ENCODE results near the gene ZNF410.
"Not testable (repeated sequence)": the region's sequence is repeated elsewhere in the genome, so short reads cannot be mapped to it uniquely, and the experiment has no call there.

Gene ZNF410

DNA sequence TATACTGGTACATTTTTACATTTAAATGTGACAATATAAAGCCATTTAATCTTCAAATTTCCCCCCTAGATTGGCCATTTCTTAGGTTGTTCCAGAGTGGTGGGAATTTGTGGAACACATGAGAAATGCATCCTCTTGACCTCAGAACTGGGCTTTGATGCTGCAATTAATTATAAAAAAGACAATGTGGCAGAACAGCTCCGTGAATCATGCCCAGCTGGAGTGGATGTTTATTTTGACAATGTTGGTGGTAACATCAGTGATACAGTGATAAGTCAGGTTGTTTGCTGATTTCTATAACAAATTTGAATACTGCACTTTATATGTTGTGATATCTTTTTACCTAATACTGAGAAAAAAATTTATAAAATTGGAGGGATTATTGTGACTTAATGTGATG is 7.6 kb upstream of the ZNF410 start:
- in situ Hi-C loops (cut with MboI; ENCODE audit: low pct_unique_long_range_greater_than_20kb, low sequenced_read_pairs): no loop called here
- DNase-seq: no peak

GRCh38 chr14:73884438-73885190 is 2.0 kb upstream of the ZNF410 start:
- in situ Hi-C loops (cut with MboI; ENCODE audit: low pct_unique_long_range_greater_than_20kb, low sequenced_read_pairs): no loop called here
- no peak for DNase-seq

DNA sequence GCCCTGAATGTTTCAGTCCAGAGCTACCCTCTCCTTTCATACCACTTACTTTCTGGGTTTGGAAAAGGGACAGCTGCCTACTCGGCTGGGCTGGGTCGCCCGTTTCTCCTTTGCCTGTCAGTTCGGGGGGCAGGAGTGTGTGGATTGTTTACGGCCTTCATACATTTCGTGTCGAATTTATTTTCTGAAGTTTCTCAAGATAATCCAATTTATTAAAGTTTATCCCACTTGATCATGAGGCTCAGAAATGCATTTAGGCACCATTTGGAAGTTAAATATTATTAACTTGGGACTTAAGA is 608 bp downstream of the ZNF410 start:
- in situ Hi-C loops (cut with MboI; ENCODE audit: low pct_unique_long_range_greater_than_20kb, low sequenced_read_pairs): no loop called here
- no peak for DNase-seq

GRCh38 chr14:73887694-73888459 is 1.2 kb downstream of the ZNF410 start:
- in situ Hi-C loops (cut with MboI; ENCODE audit: low pct_unique_long_range_greater_than_20kb, low sequenced_read_pairs): no loop called here
- DNase-seq: peak; percentile 22

GRCh38 chr14:73888460-73888725 is 1.7 kb downstream of the ZNF410 start:
- DNase-seq: no peak
- in situ Hi-C loops (cut with MboI; ENCODE audit: low pct_unique_long_range_greater_than_20kb, low sequenced_read_pairs): no loop called here

DNA sequence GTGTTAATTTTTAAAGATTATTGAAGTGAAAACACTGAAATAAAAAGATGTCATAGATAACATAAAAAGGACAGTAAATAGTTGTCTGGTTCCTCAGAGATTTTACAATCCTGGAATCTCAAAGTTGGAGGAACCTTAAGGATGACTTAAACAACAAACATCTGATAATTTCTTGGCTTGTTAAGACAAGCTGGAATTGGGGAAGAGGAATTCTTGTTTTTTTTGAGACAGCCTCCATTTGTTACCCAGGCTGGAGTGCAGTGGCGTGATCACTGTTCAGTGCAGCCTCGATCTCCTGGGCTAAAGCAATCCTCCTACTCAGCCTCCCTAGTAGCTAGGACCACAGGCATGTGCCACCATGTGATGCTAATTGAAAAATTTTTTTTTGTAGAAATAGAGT is 2.3 kb downstream of the ZNF410 start:
- in situ Hi-C loops (cut with MboI; ENCODE audit: low pct_unique_long_range_greater_than_20kb, low sequenced_read_pairs): no loop called here
- no peak for DNase-seq

DNA sequence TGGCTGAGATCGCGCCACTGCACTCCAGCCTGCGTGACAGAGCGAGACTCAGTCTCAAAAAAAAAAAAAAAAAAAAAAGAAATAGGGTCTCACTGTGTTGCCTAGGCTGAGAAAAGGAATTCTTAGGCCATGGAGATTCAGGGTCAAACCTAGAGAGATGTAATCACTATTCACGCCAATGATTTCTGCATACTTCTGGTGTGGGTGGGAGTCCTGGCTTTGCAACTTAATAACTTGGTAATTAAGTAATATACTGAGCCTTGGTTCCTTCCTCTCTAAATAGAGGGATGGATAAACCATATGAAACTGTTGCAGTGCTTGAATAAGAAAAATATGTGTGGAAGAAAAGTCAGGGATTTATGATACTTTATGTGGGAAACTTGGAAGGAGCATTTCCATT is 2.7 kb downstream of the ZNF410 start:
- in situ Hi-C loops (cut with MboI; ENCODE audit: low pct_unique_long_range_greater_than_20kb, low sequenced_read_pairs): no loop called here
- DNase-seq: no peak

DNA sequence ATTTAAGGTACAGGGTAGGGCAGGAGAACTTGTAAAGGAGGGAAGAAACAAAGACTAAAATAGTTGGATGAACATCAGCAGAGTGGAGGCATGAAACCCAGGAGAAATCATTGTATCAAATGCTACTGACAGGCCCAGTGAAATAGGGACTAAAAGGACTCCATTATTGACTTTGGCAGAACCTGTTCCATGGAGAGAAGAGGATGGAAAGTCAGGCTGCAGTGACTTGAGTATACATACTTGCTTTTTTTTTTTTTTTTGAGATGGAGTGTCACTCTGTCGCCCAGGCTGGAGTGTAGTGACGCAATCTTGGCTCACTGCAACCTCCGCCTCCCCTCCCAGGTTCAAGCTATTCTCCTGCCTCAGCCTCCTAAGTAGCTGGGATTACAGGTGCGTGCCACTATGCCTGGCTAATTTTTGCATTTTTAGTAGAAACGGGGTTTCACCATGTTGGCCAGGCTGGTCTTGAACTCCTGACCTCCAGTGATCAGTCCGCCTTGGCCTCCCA is 7.6 kb downstream of the ZNF410 start:
- in situ Hi-C loops (cut with MboI; ENCODE audit: low pct_unique_long_range_greater_than_20kb, low sequenced_read_pairs); DNase-seq: not testable (repeated sequence)

DNA sequence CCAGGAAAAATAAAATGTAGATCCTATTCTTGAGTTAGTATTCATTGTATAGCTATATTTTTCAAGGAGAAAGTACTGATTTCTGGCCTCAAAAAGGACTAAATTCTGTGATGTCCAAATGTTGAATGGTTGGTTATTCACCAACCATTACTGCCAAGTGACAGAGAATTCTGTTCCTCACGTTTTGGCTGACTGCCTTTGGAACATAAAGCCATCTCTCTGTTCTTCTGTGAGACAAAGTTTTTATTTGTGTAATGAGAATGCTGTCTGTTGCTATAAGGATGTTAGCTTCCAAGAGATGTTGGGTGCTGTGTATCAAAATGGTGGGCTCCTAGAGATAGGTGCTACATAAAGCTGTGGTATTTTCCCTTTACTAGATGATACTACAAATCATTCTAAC is 9.3 kb downstream of the ZNF410 start:
- in situ Hi-C loops (cut with MboI; ENCODE audit: low pct_unique_long_range_greater_than_20kb, low sequenced_read_pairs): no loop called here
- no peak for DNase-seq

DNA sequence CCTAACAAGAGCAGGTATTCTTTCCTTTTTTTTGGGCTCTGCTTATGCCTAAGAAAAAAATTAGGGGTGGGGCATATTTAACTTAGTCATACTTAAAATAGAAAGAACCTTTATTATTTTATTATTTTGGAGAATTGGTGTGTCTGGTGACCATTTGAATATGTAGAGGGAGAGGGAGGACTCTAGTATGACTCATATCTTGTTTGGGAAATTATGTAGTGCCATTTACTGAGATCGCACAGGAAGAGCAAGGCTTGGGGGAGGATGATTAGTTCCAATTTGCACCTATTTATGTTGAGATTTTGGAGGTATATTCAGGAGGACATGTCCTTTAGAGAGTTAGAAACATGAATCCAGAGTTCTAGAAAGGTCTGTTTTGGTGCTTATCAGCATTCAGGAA is 9.9 kb downstream of the ZNF410 start:
- DNase-seq: no peak
- in situ Hi-C loops (cut with MboI; ENCODE audit: low pct_unique_long_range_greater_than_20kb, low sequenced_read_pairs): no loop called here

- DNase-seq: no peak
- in situ Hi-C loops (cut with MboI; ENCODE audit: low pct_unique_long_range_greater_than_20kb, low sequenced_read_pairs): no loop called here
Measured at GRCh38 chr14:73903028-73903427, 16.4 kb downstream of the ZNF410 start.

- in situ Hi-C loops (cut with MboI; ENCODE audit: low pct_unique_long_range_greater_than_20kb, low sequenced_read_pairs): no loop called here
- DNase-seq: no peak
Measured at GRCh38 chr14:73909681-73910080, 23.0 kb downstream of the ZNF410 start.

DNA sequence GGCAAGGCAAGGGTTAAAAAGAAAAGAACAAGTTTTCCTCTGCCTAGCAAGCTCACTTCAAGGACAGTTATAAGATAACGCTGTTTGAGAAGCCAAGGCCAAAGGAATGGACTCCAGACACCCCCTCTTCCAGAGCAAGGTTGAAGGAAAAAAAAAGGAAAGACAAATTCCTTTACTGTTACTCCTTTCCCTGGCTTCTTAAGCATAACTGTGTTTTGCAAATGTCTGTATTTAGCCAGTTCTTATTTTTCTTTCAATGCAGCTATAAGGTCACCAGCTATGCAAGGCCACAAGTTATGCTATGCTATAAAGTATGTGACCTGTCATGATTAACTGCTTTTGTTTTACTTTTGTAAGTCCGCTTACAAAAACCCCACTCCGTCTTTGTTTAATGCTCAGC is 26.6 kb downstream of the ZNF410 start:
- DNase-seq: no peak
- in situ Hi-C loops (cut with MboI; ENCODE audit: low pct_unique_long_range_greater_than_20kb, low sequenced_read_pairs): no loop called here

DNA sequence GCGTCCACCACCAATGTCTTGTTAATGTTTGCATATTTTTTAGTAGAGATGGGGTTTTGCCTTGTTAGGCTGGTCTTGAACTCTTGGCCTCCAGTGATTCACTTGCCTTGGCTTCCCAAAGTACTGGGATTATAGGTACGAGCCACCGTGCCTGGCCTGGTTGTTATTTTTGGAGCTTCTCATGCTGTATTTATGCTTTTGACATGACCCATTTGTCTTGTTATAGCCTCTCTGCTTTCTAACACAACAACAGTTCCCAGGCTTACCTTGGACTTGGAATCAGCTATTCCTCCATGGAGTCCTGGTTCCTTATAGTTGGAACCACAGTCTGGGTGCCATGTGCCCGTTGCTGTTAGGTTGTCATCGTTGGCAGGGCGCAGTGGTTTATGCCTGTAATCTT is 29.7 kb downstream of the ZNF410 start:
- DNase-seq: no peak
- in situ Hi-C loops (cut with MboI; ENCODE audit: low pct_unique_long_range_greater_than_20kb, low sequenced_read_pairs): no loop called here

DNA sequence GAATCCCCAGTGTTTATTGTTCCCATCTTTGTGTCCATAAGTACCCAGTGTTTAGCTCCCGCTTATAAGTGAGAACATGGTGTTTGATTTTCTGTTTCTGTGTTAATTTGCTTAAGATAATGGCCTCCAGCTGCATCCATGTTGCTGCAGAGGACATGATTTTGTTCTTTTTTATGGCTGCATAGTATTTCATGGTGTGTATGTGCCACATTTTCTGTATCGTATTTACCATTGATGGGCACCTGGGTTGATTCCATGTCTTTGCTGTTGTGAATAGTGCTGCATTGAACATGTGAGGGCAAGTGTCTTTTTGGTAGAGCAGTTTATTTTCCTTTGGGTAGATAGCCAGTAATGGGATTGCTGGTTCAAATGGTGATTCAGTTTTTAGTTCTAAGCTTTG is 32.8 kb downstream of the ZNF410 start:
- DNase-seq; in situ Hi-C loops (cut with MboI; ENCODE audit: low pct_unique_long_range_greater_than_20kb, low sequenced_read_pairs): not testable (repeated sequence)

- DNase-seq: no peak
- in situ Hi-C loops (cut with MboI; ENCODE audit: low pct_unique_long_range_greater_than_20kb, low sequenced_read_pairs): no loop called here
Measured at GRCh38 chr14:73924337-73924736, 37.7 kb downstream of the ZNF410 start.

GRCh38 chr14:73935666-73936065 is 49.0 kb downstream of the ZNF410 start:
- DNase-seq: no peak
- in situ Hi-C loops (cut with MboI; ENCODE audit: low pct_unique_long_range_greater_than_20kb, low sequenced_read_pairs): no loop called here

- in situ Hi-C loops (cut with MboI; ENCODE audit: low pct_unique_long_range_greater_than_20kb, low sequenced_read_pairs): no loop called here
- no peak for DNase-seq
Measured at GRCh38 chr14:73936548-73936947, 49.9 kb downstream of the ZNF410 start.

DNA sequence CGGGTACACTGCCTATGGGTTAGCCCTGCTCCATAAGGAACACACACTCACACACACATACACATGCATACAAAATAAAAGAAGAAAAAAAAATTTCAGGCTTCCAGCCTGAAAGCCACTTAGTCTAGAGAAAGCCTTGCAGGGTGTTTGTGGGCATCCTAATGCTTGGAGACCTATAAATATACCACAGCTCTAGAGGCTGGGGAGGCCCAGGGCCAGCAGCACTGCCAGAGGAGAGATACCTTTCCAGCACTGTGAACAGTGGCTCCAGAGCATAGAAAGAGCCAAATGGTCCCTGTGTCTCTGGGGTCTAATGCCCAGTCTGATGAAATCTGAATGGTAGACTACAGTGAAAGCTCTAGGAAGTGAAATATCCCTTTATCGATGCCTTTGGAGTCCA is 50.4 kb downstream of the ZNF410 start:
- no peak for DNase-seq
- in situ Hi-C loops (cut with MboI; ENCODE audit: low pct_unique_long_range_greater_than_20kb, low sequenced_read_pairs): no loop called here

- in situ Hi-C loops (cut with MboI; ENCODE audit: low pct_unique_long_range_greater_than_20kb, low sequenced_read_pairs): no loop called here
- no peak for DNase-seq
Measured at GRCh38 chr14:73942180-73942579, 55.5 kb downstream of the ZNF410 start.

GRCh38 chr14:73943083-73943482 is 56.4 kb downstream of the ZNF410 start:
- peak; percentile 93 for DNase-seq
- in situ Hi-C loops (cut with MboI; ENCODE audit: low pct_unique_long_range_greater_than_20kb, low sequenced_read_pairs): no loop called here
